Subcutaneous abdominal adipose tissue (tissue), 5 donors: Measurements from ENCODE around the gene PPIF.
A peak's percentile ranks its signal among the peaks of the same experiment; 100 is the strongest.

Source experiments
- H3K27ac ChIP-seq: one replicate; pipeline ENCODE4 v1.7.0; 2013; ENCODE audit warnings: low read depth, mild to moderate bottlenecking, inconsistent platforms, low read length, moderate library complexity
- H3K27me3 ChIP-seq, 5 donors: one replicate each; pipeline ENCODE4 v1.7.0; 2013; ENCODE audit warnings: low read length in 5 of 5, inconsistent platforms in 1 of 5; ENCODE audit not compliant: control insufficient read depth in 5 of 5, insufficient read depth in 4 of 5
- H3K36me3 ChIP-seq, 5 donors: one replicate each; pipeline ENCODE4 v1.7.0; 2013; ENCODE audit warnings: low read length in 5 of 5; ENCODE audit not compliant: control insufficient read depth in 5 of 5, insufficient read depth in 5 of 5
- H3K4me1 ChIP-seq, 5 donors: one replicate each; pipeline ENCODE4 v1.7.0; 2013; ENCODE audit warnings: low read length in 5 of 5, mild to moderate bottlenecking in 3 of 5, moderate library complexity in 1 of 5; ENCODE audit not compliant: control insufficient read depth in 5 of 5, insufficient read depth in 5 of 5
- H3K4me3 ChIP-seq, 5 donors: one replicate each; pipeline ENCODE4 v1.7.0; 2013; ENCODE audit warnings: low read length in 5 of 5, low read depth in 1 of 5
- H3K9ac ChIP-seq, 5 donors: one replicate each; pipeline ENCODE4 v1.7.0; 2013; ENCODE audit warnings: low read length in 5 of 5, mild to moderate bottlenecking in 4 of 5, moderate library complexity in 3 of 5
- H3K9me3 ChIP-seq, 5 donors: one replicate each; pipeline ENCODE4 v1.7.0; 2013; ENCODE audit warnings: low read length in 5 of 5; ENCODE audit not compliant: control insufficient read depth in 5 of 5
- donor health status: healthy.
- donor health status: healthy.
- donor health status: healthy.
- donor health status: healthy.
- donor health status: healthy.

PPIF gene

DNA sequence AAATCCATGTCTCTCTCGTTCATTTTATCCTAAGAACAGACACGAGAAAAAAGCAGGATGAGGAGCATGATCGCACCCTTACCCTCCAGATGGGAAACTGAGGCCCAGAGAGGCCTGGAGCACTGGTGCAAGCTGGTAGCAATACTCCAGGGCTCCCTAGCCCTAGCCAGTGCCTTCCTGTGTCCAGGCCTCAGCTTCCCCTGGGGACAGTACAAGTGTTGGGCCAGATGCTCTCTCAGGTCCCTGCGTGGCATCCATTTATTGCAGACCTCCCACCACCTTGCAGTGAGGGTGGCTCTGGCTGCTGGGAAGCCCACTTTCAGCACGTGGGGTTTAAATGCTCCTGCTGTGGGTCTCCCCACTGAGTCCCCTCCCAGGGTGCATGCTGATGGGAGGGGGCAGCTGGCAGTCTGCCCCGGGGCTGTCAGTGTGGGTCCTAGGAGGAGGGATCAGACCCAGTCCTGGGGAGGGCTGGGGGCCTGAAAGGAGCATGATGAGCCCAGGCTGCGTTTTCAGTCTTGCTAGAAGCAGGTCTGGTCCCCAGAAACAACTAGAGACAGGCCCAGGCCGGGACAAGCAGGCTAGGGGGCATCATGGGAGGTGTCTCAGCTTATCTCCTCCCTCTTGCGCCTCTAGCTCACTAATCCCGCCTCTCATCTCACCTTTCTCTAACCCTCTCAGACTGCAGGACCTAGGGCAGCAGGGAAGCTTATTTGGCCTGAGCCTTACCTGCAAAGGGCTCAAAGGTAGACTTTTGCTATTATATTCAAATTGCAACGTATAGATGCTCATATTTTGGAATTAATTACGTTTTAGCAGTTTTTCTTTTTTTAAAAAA, 662 bp upstream of the PPIF start:
- Histone ChIP-seq H3K36me3 (peaks cover 0 to 25% (median 22%) of the 10 kb centered on the region in 5 donors), H3K9me3 (no peaks in the 10 kb centered on the region), H3K4me1 (peaks cover 6 to 55% (median 51%) of the 10 kb centered on the region in 5 donors), H3K27ac (no peak overlapping the region), H3K27me3 (no peaks in the 10 kb centered on the region), H3K4me3 (peak overlapping the region in 1 of 5 donors; percentile 17), H3K9ac (peak overlapping the region in 2 of 5 donors; percentile 1 to 45)

DNA sequence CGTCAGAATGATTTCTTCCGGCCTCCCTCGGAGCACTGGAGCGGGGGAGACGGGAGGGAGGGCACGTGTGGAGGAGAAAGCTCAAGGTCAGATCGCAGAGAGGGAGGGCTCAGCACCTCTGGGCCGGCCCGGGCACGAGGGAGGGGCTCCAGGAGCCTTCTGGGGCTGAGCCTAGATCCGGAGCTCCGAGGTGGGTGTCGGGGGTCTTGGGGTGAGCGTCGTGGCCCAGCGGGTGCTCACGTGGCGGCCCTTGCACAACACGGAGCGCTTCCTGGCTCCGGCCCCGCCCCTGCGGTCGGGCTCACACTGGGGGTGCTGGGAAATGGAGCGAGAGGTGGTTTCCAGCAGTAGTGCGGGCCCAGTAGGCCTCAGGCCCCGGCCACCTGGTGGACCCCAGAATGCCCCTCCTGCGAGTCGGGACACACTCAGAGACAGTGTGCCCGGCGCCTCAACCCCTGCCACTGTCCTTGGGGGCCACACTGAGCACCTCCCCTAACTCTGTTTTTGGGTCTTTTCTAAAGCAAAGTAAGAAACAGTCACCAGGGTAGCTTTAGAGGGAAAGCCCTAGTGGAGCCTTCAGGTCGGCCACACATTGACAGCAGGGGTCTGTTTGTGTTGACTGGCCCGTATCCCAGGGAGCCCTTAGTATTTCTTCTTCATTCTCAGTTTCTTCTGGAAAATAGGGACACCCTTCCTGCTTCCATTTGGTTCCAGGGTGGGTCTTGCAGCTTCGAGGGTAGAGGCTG, 798 bp downstream of the PPIF start:
- Histone ChIP-seq H3K9ac (peak overlapping the region; percentile 77 to 97 (median 89)), H3K4me1 (peaks cover 6 to 54% (median 48%) of the 10 kb centered on the region in 5 donors), H3K27ac (peak overlapping the region; percentile 94), H3K27me3 (no peaks in the 10 kb centered on the region), H3K36me3 (peaks cover 0 to 40% (median 37%) of the 10 kb centered on the region in 5 donors), H3K4me3 (peak overlapping the region; percentile 68 to 78 (median 71)), H3K9me3 (no peaks in the 10 kb centered on the region)

DNA sequence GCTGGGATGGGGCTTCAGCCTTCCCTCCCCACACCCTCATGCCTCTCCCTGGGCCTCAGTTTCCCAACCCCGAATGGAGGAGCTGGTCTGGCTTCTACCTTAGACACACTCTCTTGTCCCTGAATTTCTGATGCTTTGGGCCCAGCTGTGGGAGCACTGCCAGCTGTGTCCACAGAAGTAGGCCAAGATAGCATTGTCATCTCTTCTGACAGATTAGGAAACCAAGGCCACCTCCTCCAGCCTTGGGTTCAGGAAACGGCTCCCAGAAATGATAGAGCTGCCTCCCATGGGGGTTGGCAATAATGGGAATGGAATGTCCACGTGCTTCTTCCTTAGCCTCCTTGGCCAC, 1.3 kb downstream of the PPIF start:
- H3K9me3 ChIP-seq, result no peaks in the 10 kb centered on the region
- no peaks in the 10 kb centered on the region for H3K27me3 ChIP-seq
- H3K27ac ChIP-seq, result peak overlapping the region; percentile 94
- H3K4me1 ChIP-seq, result peaks cover 6 to 54% (median 44%) of the 10 kb centered on the region in 5 donors
- H3K4me3 ChIP-seq, result peak overlapping the region; percentile 68 to 78 (median 71)
- H3K9ac ChIP-seq, result peak overlapping the region; percentile 77 to 97 (median 89)
- H3K36me3 ChIP-seq, result peaks cover 0 to 45% (median 42%) of the 10 kb centered on the region in 5 donors

DNA sequence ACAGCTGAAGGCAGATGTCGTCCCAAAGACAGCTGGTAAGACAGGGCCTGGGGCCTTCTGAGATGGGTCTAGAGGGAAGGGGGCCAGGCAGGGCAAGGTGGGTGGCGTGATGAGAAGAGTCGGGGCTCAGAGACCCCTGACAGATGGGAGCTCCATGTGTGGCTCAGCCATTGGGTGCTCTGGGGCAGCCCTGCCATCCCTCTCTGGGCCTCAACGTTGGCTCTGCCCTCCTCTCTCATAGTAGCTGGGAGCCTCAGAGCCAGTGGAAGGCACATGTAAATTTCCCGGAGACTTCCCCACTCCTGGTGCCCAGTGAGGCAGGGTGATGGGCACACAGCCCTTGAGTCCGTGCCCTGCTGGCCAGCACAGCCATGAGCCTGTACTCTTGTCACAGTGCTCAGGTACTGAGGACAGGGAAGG, 1.8 kb downstream of the PPIF start:
- peak overlapping the region; percentile 94 for H3K27ac ChIP-seq
- peak overlapping the region; percentile 68 to 78 (median 71) for H3K4me3 ChIP-seq
- H3K36me3 ChIP-seq, result peaks cover 0 to 50% (median 47%) of the 10 kb centered on the region in 5 donors
- peaks cover 6 to 54% (median 44%) of the 10 kb centered on the region in 5 donors for H3K4me1 ChIP-seq
- peak overlapping the region in 4 of 5 donors; percentile 77 to 97 (median 88) for H3K9ac ChIP-seq
- H3K27me3 ChIP-seq, result no peaks in the 10 kb centered on the region
- H3K9me3 ChIP-seq, result no peaks in the 10 kb centered on the region

DNA sequence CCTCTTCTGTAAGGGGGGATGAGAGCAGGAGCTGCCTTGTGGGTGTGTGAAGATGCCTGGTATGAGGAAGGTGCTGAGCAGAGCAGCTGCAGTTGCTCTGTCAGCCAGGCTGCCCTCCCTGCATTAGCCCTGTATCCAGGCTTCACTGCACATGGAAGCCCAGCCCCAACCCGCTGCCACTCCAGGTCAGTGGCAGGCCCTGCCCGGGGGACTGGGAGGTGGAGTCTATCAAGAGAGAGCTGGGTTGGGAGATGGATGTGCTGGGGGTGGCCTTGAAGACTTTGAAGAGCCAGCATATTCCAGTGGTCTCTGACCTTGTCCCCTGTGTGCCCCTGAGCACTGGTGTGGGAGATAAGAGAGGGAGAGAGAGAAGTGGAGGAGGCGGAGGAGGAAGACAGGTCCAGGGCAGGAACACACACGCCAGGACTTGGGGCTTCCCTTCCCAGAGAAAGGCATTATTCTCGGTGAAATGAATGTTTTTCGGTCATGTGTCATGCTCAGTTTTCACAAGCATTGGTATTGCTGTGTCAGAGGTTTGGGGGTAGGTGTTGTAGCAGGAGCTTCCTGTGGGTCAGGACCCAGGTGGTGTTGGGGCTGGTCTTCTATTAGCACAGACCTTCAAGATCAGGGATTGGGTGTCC, 2.6 kb downstream of the PPIF start:
- no peaks in the 10 kb centered on the region for H3K9me3 ChIP-seq
- H3K27me3 ChIP-seq, result no peaks in the 10 kb centered on the region
- H3K4me3 ChIP-seq, result peak overlapping the region in 1 of 5 donors; percentile 22
- H3K9ac ChIP-seq, result peak overlapping the region in 1 of 5 donors; percentile 90
- H3K4me1 ChIP-seq, result peaks cover 6 to 50% (median 42%) of the 10 kb centered on the region in 5 donors
- H3K36me3 ChIP-seq, result peaks cover 2 to 58% (median 55%) of the 10 kb centered on the region in 5 donors
- peak overlapping the region; percentile 94 for H3K27ac ChIP-seq

DNA sequence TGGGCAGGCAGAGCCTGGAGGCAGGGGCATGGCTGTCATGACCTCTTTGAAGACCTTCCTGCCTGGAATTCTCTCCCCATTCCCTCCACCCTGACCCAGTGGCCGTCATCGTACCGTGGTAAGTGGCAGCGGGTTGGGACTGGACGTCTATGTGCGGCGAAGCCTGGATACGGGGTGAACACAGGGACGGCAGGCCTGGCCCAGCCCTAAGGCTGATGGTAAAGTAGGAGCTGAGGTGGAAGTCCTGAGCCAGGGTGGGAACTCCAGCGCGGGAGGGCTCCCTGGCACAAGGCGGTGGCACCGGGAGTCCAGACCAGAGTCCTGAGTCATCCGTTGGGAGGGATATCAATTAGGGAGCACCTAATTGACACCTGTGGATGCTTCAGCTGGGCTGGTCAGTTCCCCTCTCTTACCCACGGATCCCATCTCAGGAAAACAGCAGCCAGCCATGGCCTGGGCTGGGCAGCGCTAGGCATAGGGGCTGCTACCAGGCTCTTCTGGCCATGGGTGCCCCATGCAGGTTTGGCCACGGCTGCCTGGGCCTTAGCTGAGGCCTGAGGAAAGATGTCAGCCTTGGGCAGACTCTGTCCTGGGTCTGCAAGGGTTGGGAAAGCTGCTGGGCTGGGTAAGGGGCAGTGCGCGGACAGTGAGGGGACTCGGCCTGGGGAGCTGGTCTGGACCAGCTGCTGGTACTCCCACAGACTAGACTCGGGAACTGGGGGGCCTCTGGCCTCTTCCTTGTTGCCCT, 3.3 kb downstream of the PPIF start:
- no peak overlapping the region for H3K9ac ChIP-seq
- H3K27ac ChIP-seq, result no peak overlapping the region
- no peak overlapping the region for H3K4me3 ChIP-seq
- H3K4me1 ChIP-seq, result peaks cover 6 to 43% (median 35%) of the 10 kb centered on the region in 5 donors
- no peaks in the 10 kb centered on the region for H3K27me3 ChIP-seq
- H3K36me3 ChIP-seq, result peaks cover 2 to 62% (median 58%) of the 10 kb centered on the region in 5 donors
- H3K9me3 ChIP-seq, result no peaks in the 10 kb centered on the region

DNA sequence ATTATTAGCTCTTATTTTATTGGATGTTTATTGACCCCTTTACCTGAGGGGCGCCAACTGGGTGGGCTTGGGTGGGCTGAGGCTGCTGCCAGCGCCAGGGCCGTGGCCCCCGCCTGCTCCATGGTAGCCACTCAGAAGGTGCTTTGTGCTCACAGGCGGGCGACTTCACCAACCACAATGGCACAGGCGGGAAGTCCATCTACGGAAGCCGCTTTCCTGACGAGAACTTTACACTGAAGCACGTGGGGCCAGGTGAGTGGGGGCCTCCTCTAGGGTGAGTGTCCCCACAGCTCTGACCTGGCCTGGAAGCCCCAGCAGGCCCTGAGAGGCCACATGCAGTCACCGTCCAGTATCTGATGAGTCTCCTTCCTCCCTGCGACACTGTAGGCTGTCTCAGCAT, 4.1 kb downstream of the PPIF start:
- H3K27me3 ChIP-seq, result no peaks in the 10 kb centered on the region
- H3K9ac ChIP-seq, result no peak overlapping the region
- H3K36me3 ChIP-seq, result peaks cover 2 to 64% (median 58%) of the 10 kb centered on the region in 5 donors
- H3K4me1 ChIP-seq, result peaks cover 4 to 35% (median 32%) of the 10 kb centered on the region in 5 donors
- H3K9me3 ChIP-seq, result no peaks in the 10 kb centered on the region
- no peak overlapping the region for H3K4me3 ChIP-seq
- H3K27ac ChIP-seq, result no peak overlapping the region

DNA sequence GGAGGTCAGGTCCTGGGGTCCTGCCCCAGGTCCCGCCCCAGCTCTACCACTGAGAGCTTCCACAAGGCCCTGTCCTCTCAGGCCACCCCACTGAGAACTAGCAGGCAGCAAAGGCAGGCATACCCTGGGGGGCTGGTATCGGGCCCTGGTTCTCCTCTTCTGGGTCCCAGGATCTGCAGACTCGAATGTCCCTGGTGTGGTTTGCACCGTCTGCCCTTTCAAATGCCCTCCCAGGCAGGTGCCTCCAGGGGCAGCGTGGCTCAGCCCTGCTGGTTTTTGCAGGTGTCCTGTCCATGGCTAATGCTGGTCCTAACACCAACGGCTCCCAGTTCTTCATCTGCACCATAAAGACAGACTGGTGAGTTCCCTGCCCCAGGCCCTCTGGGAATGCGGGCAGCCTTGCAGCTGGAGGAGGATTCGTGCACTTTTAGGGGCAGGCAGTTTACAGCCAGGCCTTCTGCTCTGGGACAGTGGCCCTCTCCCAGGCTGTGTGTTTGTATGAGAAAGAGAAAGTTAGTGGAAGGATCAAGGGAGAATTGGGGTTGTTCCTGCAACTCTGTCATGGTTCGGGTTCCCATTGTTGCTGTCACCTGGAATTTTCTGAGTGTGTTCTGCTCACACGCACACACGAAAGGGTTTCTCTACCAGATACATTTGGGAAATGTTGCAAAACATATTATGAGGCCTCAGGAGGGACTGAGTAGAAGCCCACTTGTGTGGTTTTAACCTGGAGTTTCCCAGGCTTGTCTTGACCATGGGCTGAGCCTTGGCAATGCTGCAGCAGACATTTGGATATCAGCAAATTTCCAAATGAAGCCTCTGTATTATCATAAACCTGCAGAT, 5.0 kb downstream of the PPIF start:
- Histone ChIP-seq H3K36me3 (peaks cover 2 to 64% (median 58%) of the 10 kb centered on the region in 5 donors), H3K4me1 (peaks cover 3 to 28% (median 24%) of the 10 kb centered on the region in 5 donors), H3K27ac (no peak overlapping the region), H3K27me3 (no peaks in the 10 kb centered on the region), H3K4me3 (no peak overlapping the region), H3K9me3 (no peaks in the 10 kb centered on the region), H3K9ac (no peak overlapping the region)

DNA sequence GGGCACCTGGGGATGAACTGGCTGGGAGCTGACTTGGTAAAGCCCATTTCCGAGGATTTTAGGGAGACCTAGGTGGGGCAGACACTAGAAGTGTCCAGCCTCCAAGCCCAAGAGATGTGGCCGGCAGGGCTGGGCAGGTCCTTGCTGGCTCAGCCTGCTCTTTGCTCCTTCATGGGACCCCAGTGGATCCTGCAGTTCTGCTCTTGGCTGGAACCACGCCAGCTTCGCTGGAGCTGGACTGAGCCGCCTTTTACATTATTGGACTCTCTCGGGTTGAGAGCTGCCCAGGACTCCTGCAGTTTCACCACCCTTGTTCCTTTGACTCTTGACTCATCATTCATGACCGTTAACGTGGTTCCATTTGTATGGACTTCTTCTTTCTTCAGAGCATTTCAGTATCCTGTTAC, 5.7 kb downstream of the PPIF start:
- no peaks in the 10 kb centered on the region for H3K27me3 ChIP-seq
- H3K4me3 ChIP-seq, result no peak overlapping the region
- H3K4me1 ChIP-seq, result peaks cover 3 to 24% (median 20%) of the 10 kb centered on the region in 5 donors
- H3K36me3 ChIP-seq, result peaks cover 2 to 66% (median 58%) of the 10 kb centered on the region in 5 donors
- no peaks in the 10 kb centered on the region for H3K9me3 ChIP-seq
- no peak overlapping the region for H3K27ac ChIP-seq
- no peak overlapping the region for H3K9ac ChIP-seq
